PC-9 (cell line): ENCODE data around the gene ZNF483. TPM values are rescaled to one million over a fixed set of nuclear protein-coding genes. Genes with fewer than 3 reads are reported as not detected.
"Not testable (repeated sequence)": the region's sequence is repeated elsewhere in the genome, so short reads cannot be mapped to it uniquely, and the experiment has no call there.

Experiments used
- BruUV-seq: library from RNA; stranded (reverse); fragments of 400-500 nt; replicated peaks from 2 replicates; lab custom pipeline; 2021; lab: Mats Ljungman, UMichigan
- CTCF ChIA-PET: fragments of 300-600 bp; sonication (Branson Sonifier 250); formaldehyde crosslinking; loops from one replicate; lab custom pipeline; 2022; ENCODE audit warnings: antibody characterized with exemption; lab: Charles Lee
- POLR2A ChIA-PET: fragments of 300-600 bp; sonication (Branson Sonifier 250); formaldehyde crosslinking; loops from one replicate; lab custom pipeline; 2022; ENCODE audit warnings: antibody characterized with exemption; ENCODE audit not compliant: unreplicated experiment; lab: Charles Lee
- DNase-seq, 2 experiments: peaks; one replicate each; pipeline versions ENCODE4 v3.0.0 to v3.0.0-alpha.2; 2015 to 2022; ENCODE audit warnings: mixed read lengths in 1 of 2
- H2AFZ ChIP-seq: fragments of 200-600 bp; sonication (generic); 2 replicates; pipeline ENCODE4 v1.8.1; 2017; ENCODE audit warnings: antibody characterized with exemption
- H3F3A ChIP-seq: fragments of 200-600 bp; sonication (generic); 2 replicates; pipeline ENCODE4 v1.8.1; 2017; ENCODE audit warnings: antibody characterized with exemption, mild to moderate bottlenecking, low read depth; ENCODE audit not compliant: insufficient read depth
- H3K27ac ChIP-seq: fragments of 200-600 bp; sonication (generic); 2 replicates; pipeline ENCODE4 v1.6.1; 2016; ENCODE audit warnings: mixed run types
- H3K27me3 ChIP-seq: fragments of 200-600 bp; sonication (generic); 2 replicates; pipeline ENCODE4 v1.6.1; 2016; ENCODE audit warnings: low read depth, mixed run types; ENCODE audit not compliant: insufficient read depth
- H3K36me3 ChIP-seq: fragments of 200-600 bp; sonication (generic); 2 replicates; pipeline ENCODE4 v1.6.1; 2016; ENCODE audit warnings: low read depth, mixed run types
- H3K4me1 ChIP-seq: fragments of 200-600 bp; sonication (generic); replicated peaks from 2 replicates; pipeline ENCODE4 v1.6.1; 2016; ENCODE audit warnings: mixed run types; ENCODE audit not compliant: insufficient read depth
- H3K4me2 ChIP-seq: fragments of 200-600 bp; sonication (generic); 2 replicates; pipeline ENCODE4 v1.6.1; 2017; ENCODE audit warnings: mixed run types
- H3K4me3 ChIP-seq: fragments of 200-600 bp; sonication (generic); 2 replicates; pipeline ENCODE4 v1.6.1; 2016; ENCODE audit warnings: mixed run types
- H3K79me2 ChIP-seq: fragments of 200-600 bp; sonication (generic); 2 replicates; pipeline ENCODE4 v1.6.1; 2017; ENCODE audit warnings: low read depth, mixed run types
- H3K9me2 ChIP-seq: fragments of 200-600 bp; sonication (generic); 2 replicates; pipeline ENCODE4 v1.8.1; 2017; ENCODE audit warnings: mild to moderate bottlenecking; ENCODE audit not compliant: insufficient read depth
- H3K9me3 ChIP-seq: fragments of 200-600 bp; sonication (generic); 2 replicates; pipeline ENCODE4 v1.8.1; 2016; ENCODE audit warnings: low read depth; ENCODE audit not compliant: insufficient read depth
- H4K20me1 ChIP-seq: fragments of 200-600 bp; sonication (generic); 2 replicates; pipeline ENCODE4 v1.8.1; 2017; ENCODE audit not compliant: insufficient read depth
- EZH2 ChIP-seq: fragments of 200-600 bp; sonication (generic); IDR thresholded peaks from 2 replicates; pipeline ENCODE4 v1.8.0; 2017; ENCODE audit warnings: antibody characterized with exemption, low read depth
- intact Hi-C: fragments of 100-400 bp; cut with micrococcal nuclease; formaldehyde crosslinking; loops from one replicate; pipeline ENCODE4 v1.10.0; 2022; ENCODE audit not compliant: unreplicated experiment
- total RNA-seq: library from RNA; stranded (reverse); gene quantifications from 2 replicates; pipeline ENCODE4 v1.2.3, GENCODE V29; 2021
- TF ChIP-seq, protein P1 (sequence below): fragments of 200-600 bp; sonication (generic); conservative IDR thresholded peaks from 2 replicates; pipeline ENCODE4 v1.6.1; 2017; ENCODE audit warnings: mixed run types, antibody characterized with exemption, mild to moderate bottlenecking, moderate library complexity

ZNF483 gene
- total RNA-seq, 1 experiment from 2014 or later, result 7.3 TPM

- no peak for DNase-seq
- Histone ChIP-seq H3K79me2 (no peaks in the 10 kb centered on the region), H3K9me2 (no peaks in the 10 kb centered on the region), H3K36me3 (no peaks in the 10 kb centered on the region), H3F3A (peaks cover 9% of the 10 kb centered on the region; the same call in 1 of the 2 replicates), H3K9me3 (0 out of 2 replicates have a peak, but pooled peaks cover 5% of the 10 kb centered on the region), H3K4me3 (no peak overlapping the region), H4K20me1 (no peaks in the 10 kb centered on the region), H3K4me2 (no peak overlapping the region), H3K27me3 (no peaks in the 10 kb centered on the region), H2AFZ (no peak overlapping the region), H3K4me1 (peaks cover 21% of the 10 kb centered on the region), H3K27ac (no peak overlapping the region)
- TF ChIP-seq, protein P1, sequence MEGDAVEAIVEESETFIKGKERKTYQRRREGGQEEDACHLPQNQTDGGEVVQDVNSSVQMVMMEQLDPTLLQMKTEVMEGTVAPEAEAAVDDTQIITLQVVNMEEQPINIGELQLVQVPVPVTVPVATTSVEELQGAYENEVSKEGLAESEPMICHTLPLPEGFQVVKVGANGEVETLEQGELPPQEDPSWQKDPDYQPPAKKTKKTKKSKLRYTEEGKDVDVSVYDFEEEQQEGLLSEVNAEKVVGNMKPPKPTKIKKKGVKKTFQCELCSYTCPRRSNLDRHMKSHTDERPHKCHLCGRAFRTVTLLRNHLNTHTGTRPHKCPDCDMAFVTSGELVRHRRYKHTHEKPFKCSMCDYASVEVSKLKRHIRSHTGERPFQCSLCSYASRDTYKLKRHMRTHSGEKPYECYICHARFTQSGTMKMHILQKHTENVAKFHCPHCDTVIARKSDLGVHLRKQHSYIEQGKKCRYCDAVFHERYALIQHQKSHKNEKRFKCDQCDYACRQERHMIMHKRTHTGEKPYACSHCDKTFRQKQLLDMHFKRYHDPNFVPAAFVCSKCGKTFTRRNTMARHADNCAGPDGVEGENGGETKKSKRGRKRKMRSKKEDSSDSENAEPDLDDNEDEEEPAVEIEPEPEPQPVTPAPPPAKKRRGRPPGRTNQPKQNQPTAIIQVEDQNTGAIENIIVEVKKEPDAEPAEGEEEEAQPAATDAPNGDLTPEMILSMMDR, result no peak
- TF ChIP-seq EZH2, result no peak
- intact Hi-C loops, result no loop called here
- BruUV-seq, result no TSS peak
- ChIA-PET CTCF (no interaction called here), POLR2A (no interaction called here)
Measured at GRCh38 chr9:111613436-111614040, 88.6 kb downstream of the ZNF483 start.

DNA sequence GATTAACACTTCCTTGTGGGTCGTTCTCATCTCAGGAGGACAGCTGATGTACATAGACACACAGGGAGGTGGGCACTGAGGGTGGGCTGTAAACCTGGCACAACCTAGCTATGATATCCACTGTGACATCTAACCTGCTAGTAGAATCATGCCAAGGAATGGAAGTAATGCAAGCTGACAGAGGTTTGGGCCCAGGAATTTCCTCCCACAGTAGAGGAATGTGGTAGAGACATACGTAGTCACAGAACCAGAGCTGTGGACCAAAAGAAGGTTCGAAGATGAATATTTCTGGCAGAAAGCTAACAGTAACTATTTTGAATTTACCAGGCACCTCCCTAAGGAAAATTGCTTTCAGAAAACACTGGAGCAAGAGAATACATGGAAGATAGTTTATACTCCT is 90.9 kb downstream of the ZNF483 start:
- CTCF ChIA-PET, result interaction anchor here (0.6 kb wide), 1 partner anchor 260 kb away, joined by 3 read pairs; no protein-coding TSS in a partner anchor
- BruUV-seq, result no TSS peak
- no peaks in the 10 kb centered on the region for H3K9me3 ChIP-seq
- no peaks in the 10 kb centered on the region for H3K36me3 ChIP-seq
- no peaks in the 10 kb centered on the region for H3K27me3 ChIP-seq
- no peaks in the 10 kb centered on the region for H4K20me1 ChIP-seq
- H3F3A ChIP-seq, result peaks cover 10% of the 10 kb centered on the region; the same call in 1 of the 2 replicates
- POLR2A ChIA-PET, result interaction anchor here (0.6 to 0.7 kb wide), 3 partner anchors 11 to 426 kb away, joined by 3 to 4 read pairs (median 3); partner anchors contain the start of gene DNAJC25
- no peaks in the 10 kb centered on the region for H3K9me2 ChIP-seq
- intact Hi-C loops, result no loop called here
- H3K79me2 ChIP-seq, result no peaks in the 10 kb centered on the region
- no peak overlapping the region for H2AFZ ChIP-seq
- H3K27ac ChIP-seq, result no peak overlapping the region
- no peak overlapping the region for H3K4me2 ChIP-seq
- H3K4me3 ChIP-seq, result no peak overlapping the region
- no peak for TF ChIP-seq EZH2
- TF ChIP-seq, protein P1, result no peak
- no peak for DNase-seq
- H3K4me1 ChIP-seq, result peaks cover 14% of the 10 kb centered on the region

DNA sequence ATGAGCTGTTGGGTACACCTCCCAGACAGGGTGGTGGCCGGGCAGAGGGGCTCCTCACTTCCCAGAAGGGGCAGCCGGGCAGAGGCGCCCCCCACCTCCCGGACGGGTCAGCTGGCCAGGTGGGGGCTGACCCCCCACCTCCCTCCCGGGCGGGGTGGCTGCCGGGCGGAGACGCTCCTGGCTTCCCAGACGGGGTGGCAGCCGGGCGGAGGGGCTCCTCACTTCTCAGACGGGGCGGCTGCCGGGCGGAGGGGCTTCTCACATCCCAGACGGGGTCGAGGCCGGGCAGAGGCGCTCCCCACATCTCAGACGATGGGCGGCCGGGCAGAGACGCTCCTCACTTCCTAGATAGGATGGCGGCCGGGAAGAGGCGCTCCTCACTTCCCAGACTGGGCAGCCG is 92.4 kb downstream of the ZNF483 start:
- H3K79me2 ChIP-seq, H3K4me3 ChIP-seq, H3K27ac ChIP-seq, intact Hi-C loops, CTCF ChIA-PET, H3K9me2 ChIP-seq, BruUV-seq, DNase-seq, POLR2A ChIA-PET, H3K4me2 ChIP-seq, H4K20me1 ChIP-seq, H3K27me3 ChIP-seq, H3K36me3 ChIP-seq, H3K9me3 ChIP-seq, H2AFZ ChIP-seq: not testable (repeated sequence)
- peaks cover 20% of the 10 kb centered on the region for H3K4me1 ChIP-seq
- peaks cover 23% of the 10 kb centered on the region for H3F3A ChIP-seq
